H1 (cell line): ENCODE data around the gene ZNF471. TPM values are rescaled to one million over a fixed set of nuclear protein-coding genes. Genes with fewer than 3 reads are reported as not detected.
A peak's percentile ranks its signal among the peaks of the same experiment; 100 is the strongest.

Experiments used
- ASH2L ChIP-seq: fragments of 200-600, 300-600 bp; sonication (generic); IDR thresholded peaks from one replicate; pipeline ENCODE4 v1.7.1; 2017; ENCODE audit warnings: low read length
- BCL11A ChIP-seq, 2 experiments: IDR thresholded peaks; one replicate each; pipeline ENCODE4 v1.6.1; 2011; ENCODE audit warnings: low read depth in 2 of 2, low read length in 2 of 2, mild to moderate bottlenecking in 2 of 2
- E2F6 ChIP-seq: IDR thresholded peaks from 2 replicates; pipeline ENCODE4 v1.6.1; 2012; ENCODE audit warnings: inconsistent platforms
- EGR1 ChIP-seq: IDR thresholded peaks from 2 replicates; pipeline ENCODE4 v1.6.1; 2011; ENCODE audit warnings: low read depth, low read length, borderline replicate concordance
- HDAC2 ChIP-seq, 2 experiments: fragments of 300-600 bp in 1 of 2; sonication (generic) in 1 of 2; IDR thresholded peaks; 2 replicates each; pipeline ENCODE4 v1.6.1; 2011 to 2012; ENCODE audit warnings: low read depth in 2 of 2, low read length in 2 of 2, mild to moderate bottlenecking in 2 of 2, moderate library complexity in 2 of 2, borderline replicate concordance in 1 of 2, inconsistent platforms in 1 of 2
- JUND ChIP-seq: IDR thresholded peaks from 2 replicates; pipeline ENCODE4 v1.6.1; 2011; ENCODE audit warnings: mild to moderate bottlenecking, improper control_type of control experiment, low read length
- KDM1A ChIP-seq: fragments of 200-600, 300-600 bp; sonication (generic); IDR thresholded peaks from 2 replicates; pipeline ENCODE4 v1.7.1; 2016; ENCODE audit warnings: mild to moderate bottlenecking, low read length, borderline replicate concordance
- KDM4A ChIP-seq: IDR thresholded peaks from one replicate; pipeline ENCODE4 v1.7.1; 2012; ENCODE audit warnings: low read depth, mild to moderate bottlenecking, moderate library complexity, low read length, inconsistent platforms; ENCODE audit not compliant: severe bottlenecking
- PHF8 ChIP-seq: fragments of 200-600 bp; sonication (generic); conservative IDR thresholded peaks from 2 replicates; pipeline ENCODE4 v1.7.1; 2012; ENCODE audit warnings: low read depth, mild to moderate bottlenecking, inconsistent platforms, low read length, moderate library complexity
- SAP30 ChIP-seq: fragments of 300-600 bp; sonication (generic); IDR thresholded peaks from 2 replicates; pipeline ENCODE4 v1.7.1; 2012; ENCODE audit warnings: low read length, moderate library complexity, mild to moderate bottlenecking, inconsistent platforms; ENCODE audit not compliant: insufficient read depth, insufficient replicate concordance
- SIN3A ChIP-seq, 2 experiments: IDR thresholded peaks in 1 of 2; conservative IDR thresholded peaks in 1 of 2; 2 replicates each; pipeline ENCODE4 v1.6.1; 2011 to 2012; ENCODE audit warnings: low read length in 2 of 2, improper control_type of control experiment in 1 of 2, low read depth in 1 of 2, mild to moderate bottlenecking in 1 of 2
- SIX5 ChIP-seq: IDR thresholded peaks from 2 replicates; pipeline ENCODE4 v1.6.1; 2011; ENCODE audit warnings: mild to moderate bottlenecking, low read depth, low read length
- SP2 ChIP-seq: IDR thresholded peaks from 2 replicates; pipeline ENCODE4 v1.6.1; 2012; ENCODE audit warnings: mild to moderate bottlenecking, low read length, inconsistent platforms
- TAF1 ChIP-seq: IDR thresholded peaks from 2 replicates; pipeline ENCODE4 v1.6.1; 2011; ENCODE audit warnings: mild to moderate bottlenecking, low read depth, low read length
- TCF12 ChIP-seq: IDR thresholded peaks from 2 replicates; pipeline ENCODE4 v1.6.1; 2011; ENCODE audit warnings: low read depth, mild to moderate bottlenecking, low read length
- YY1 ChIP-seq: IDR thresholded peaks from 2 replicates; pipeline ENCODE4 v1.6.1; 2011; ENCODE audit warnings: low read depth, mild to moderate bottlenecking, low read length
- polyA plus RNA-seq, 7 experiments: library from polyadenylated mRNA; depleted of rRNA in 3 of 7; stranded (reverse) in 5 of 7; unstranded in 2 of 7; fragments of >200 nt in 5 of 7; fragments of 200-250 nt in 2 of 7; gene quantifications; 1 replicate in 5 of 7; 2 replicates in 1 of 7; 4 replicates in 1 of 7; pipeline versions ENCODE4 v1.2.1 to v1.2.3, GENCODE V29; 2011 to 2013; ENCODE audit warnings: missing spikeins in 2 of 7, mixed read lengths in 2 of 7
- total RNA-seq: library from RNA; stranded (reverse); fragmentation: NEBNext Ultra II Directional; extraction: Animal tissue kit (Norgen Biotek cat#: 25700); gene quantifications from 2 replicates; pipeline ENCODE4 v1.2.1, GENCODE V29; 2021
- TF ChIP-seq, protein P1 (sequence below): IDR thresholded peaks from 2 replicates; pipeline ENCODE4 v1.6.1; 2011; ENCODE audit warnings: low read depth, mild to moderate bottlenecking, low read length; ENCODE audit not compliant: insufficient read depth

Gene ZNF471
- total and polyA plus RNA-seq, 2 of the 8 experiments (the other 6 are each of a cell fraction or from before 2014, with no cell fraction given) = 0.73 to 0.74 TPM

DNA sequence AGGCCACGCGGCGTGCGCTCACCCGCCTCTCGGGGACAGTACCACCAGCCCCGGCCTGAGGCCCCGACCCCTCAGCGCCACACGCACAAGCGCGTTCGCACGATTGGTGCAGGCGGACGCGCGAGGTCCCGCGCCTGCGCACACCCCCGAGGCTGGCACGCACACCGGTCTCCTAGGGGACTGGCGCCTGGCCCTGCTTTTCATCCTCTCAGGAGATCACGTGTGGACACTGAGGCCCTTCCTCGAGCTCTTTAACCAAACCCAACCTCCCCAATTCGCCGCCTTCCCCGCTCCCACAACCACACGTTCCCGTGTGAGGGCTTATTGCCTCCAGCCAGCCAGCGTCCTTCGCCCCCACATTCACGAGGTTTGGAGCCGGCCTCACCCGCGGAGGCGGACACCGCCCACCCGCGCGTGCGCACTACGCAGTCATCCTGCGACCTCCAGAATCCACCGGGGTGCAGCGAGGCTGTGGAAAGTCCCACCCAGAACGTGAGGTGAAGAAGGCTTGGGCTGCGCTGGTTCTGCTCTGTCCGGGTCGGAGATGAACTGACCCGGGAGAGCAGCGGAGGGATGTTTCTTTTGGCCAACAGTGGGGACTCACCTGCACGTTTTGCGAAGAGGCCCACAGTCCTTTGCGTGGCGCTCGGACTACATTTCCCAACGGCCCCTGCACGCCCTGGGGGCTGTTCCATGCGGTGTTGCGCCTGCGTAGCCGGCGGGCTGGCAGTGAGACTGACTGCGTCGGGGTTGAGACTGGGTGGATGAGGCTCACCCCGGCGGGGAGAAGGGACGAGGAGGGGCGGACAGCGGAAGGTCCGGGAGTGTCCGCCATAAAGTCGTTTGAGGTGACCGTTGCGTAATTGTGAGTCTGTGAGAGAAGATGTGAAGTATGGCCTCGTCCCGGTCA is 30.0 kb upstream of the ZNF471 start (continued):
- TF ChIP-seq, protein P1, sequence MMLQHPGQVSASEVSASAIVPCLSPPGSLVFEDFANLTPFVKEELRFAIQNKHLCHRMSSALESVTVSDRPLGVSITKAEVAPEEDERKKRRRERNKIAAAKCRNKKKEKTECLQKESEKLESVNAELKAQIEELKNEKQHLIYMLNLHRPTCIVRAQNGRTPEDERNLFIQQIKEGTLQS = 0 out of 2 replicates have a peak, but pooled peaks have one; percentile 27
- TF ChIP-seq SIN3A (conservative IDR thresholded peaks at IDR 0.05 in 1 of 2, IDR thresholded peaks at IDR 0.05 in 1 of 2; ENCODE audit: low read depth in 1 of 2, low read length in 2 of 2) (peak in 1 of 2 experiments; percentile 92; a peak in 3 of 4 replicates), E2F6 (peak; percentile 80), SAP30 (peak; percentile 9), BCL11A (IDR thresholded peaks at IDR 0.05; ENCODE audit: low read depth in 2 of 2, low read length in 2 of 2) (no peak), KDM1A (0 out of 2 replicates have a peak, but pooled peaks have one; percentile 14), SP2 (no peak), PHF8 (peak; percentile 70), SIX5 (peak; percentile 73), JUND (no peak), TCF12 (no peak), KDM4A (peak; percentile 89), TAF1 (peak; percentile 76; the same call in 1 of the 2 replicates), YY1 (peak; percentile 52; the same call in 1 of the 2 replicates), HDAC2 (IDR thresholded peaks at IDR 0.05; ENCODE audit: borderline replicate concordance in 1 of 2, low read depth in 2 of 2, low read length in 2 of 2) (peak; percentile 71 to 83; a peak in 2 of 4 replicates), EGR1 (no peak), ASH2L (peak; percentile 52)
